Measurements from ENCODE around the gene SYNE3.
"Not testable (repeated sequence)": the region's sequence is repeated elsewhere in the genome, so short reads cannot be mapped to it uniquely, and the experiment has no call there.

The SYNE3 gene

DNA sequence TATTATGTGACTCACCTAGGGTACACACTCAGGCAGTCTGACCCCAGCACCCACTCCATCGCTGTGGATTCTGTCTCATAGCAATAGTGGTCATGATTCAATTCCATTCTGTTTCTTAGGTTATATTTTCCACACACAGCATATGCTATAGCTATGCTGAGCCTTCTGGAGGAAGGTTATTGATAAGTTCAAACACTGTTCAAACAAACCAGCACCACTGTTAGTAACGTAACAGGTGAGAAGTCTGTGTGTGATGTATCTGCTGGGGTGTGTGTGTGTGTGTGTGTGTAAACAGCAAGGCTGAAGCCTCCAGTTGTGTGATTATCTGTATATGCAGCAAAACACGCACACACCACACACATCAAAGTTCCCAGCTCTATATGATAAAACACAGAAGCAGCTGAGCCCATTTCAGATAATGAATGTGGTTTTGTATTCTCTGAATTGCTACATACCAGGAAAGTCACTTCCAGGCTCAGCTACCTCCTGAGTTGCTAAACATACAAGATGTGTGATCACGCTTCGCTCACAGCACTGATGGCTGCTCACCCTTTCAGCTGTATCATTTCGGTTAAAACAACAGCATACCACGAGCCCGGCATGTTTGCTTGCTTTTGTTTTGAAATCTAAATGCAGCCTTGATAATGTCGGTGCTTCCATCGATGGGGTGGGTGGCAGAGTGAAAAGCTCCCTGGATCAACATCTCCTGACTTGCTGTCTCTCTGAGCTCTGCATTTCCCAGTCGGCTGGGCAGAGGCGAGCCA, 6.8 kb upstream of the SYNE3 start:
- DNase-seq: no peak

DNA sequence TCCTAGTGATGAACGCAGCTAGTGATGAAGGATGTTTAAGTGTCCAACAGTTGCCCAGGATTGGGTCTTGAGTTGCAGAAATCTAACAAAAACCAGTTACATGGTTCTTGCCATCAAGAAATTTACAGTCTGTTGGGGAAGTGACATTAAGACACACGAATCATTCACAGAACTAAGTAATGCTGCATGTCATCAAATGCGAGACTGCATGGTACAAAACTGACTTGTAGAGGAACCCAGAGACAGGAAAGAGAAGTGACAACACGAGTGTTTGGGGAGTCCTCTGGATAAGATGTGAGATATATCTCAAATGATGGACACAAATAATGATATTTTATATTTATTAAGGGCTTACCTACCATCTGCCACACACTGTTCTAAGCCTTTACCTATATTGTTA, 6.1 kb upstream of the SYNE3 start:
- no peak for DNase-seq

DNA sequence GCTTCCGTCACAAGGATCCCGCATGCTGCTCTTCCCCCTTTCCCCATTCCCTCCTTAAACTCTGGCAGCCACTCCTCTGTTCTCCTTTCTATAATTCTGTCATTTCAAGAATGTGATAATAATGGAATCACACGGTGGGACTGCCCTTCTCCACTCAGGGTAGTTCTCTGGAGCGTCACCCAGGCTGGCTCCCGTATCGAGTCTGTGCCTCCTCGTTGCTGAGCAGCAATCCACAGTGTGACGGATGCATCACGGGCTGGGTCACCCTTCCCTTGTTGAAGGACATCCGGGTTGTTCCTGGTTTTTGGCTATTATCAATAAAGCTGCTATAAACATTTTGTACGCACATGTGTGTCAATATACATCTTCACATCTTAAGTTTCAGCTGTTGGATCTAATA, 5.7 kb upstream of the SYNE3 start:
- no peak for DNase-seq

DNA sequence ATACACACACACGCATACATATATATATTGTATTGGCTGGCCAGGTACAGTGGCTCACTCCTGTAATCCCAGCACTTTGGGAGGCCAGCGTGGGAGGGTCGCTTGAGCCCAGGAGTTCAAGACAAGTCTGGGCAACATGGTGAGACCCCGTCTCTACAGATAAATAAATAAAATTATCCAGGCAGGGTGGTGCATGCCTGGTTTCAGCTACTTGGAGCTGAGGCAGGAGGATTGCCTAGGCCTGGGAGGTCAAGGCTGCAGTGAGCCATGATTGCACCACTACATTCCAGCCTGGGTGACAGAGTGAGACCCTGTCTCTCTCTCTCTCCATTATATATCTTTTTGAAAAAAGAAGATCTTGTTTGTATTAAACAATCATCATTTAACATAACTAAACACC, 4.6 kb upstream of the SYNE3 start:
- no peak for DNase-seq

DNA sequence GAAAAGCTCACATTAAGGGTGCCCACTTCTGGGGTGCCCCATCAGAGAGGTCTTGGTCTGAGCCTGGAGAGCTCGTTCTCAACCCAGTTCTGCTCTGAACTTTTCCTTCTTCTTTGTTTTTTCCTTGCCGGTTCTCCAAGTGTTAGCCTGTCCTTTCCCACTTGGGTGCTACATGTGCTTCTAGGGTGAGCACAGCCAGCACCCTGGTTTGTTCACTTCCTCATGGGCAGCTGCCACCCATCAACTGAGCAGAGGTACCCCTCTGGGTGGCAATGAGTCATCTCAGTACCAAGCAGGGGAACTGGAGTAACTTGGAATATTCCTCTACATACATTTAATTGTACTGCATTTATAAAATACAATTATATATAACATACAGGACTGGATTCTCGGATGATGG, 3.9 kb upstream of the SYNE3 start:
- no peak for DNase-seq

DNA sequence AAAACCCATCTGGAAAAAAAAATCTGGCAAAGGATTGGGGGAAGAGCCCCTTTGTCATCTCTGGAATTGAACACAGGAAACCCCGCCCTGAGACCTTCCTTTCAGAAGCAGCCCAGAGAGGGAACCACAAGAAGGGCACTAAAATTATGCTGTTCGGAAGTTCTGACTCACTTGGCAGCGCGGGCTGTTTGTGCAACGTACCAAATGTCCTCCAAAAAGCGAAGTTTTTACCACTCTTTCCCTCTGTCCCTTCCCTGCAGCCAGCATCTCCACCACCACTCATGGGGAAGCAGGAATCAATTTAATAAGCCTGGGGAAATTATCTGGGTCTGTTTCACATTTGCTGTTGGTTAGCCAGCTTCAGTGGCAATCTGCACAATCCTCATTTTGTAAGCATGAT, 3.2 kb upstream of the SYNE3 start:
- DNase-seq: no peak

DNA sequence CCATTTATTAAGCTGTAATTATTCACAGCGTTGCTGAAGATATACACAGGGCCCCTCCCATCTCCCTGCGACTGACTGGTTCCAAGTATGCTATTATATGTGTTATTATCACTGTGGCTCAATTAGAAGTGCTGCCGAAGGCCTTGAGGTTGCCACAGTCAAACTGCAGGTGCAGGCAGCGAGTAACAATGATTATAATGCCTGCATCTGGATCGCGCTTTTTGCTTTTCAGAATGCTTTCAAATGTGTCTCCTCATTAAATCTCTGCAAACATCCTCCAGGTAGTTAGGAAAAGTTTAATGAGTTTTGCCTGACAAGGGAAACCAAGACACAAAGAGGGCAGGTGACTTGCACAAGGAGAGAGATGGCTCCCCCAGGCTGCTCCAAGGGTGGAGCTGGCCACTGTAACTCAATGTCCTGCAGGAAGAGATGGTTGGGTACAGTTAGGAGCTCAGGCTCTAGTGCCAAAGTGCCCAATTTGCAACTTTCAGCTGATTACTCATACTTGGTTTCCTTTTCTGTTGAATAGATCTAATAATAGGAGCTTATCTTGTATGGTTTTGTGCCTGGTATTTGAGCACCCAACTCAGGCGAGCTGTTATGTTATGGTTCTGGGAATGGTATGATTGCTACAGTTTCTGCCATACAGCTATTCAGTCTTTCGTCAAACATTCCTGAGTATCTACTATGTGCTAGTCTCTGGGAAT, 1.7 kb upstream of the SYNE3 start:
- DNase-seq: no peak

DNA sequence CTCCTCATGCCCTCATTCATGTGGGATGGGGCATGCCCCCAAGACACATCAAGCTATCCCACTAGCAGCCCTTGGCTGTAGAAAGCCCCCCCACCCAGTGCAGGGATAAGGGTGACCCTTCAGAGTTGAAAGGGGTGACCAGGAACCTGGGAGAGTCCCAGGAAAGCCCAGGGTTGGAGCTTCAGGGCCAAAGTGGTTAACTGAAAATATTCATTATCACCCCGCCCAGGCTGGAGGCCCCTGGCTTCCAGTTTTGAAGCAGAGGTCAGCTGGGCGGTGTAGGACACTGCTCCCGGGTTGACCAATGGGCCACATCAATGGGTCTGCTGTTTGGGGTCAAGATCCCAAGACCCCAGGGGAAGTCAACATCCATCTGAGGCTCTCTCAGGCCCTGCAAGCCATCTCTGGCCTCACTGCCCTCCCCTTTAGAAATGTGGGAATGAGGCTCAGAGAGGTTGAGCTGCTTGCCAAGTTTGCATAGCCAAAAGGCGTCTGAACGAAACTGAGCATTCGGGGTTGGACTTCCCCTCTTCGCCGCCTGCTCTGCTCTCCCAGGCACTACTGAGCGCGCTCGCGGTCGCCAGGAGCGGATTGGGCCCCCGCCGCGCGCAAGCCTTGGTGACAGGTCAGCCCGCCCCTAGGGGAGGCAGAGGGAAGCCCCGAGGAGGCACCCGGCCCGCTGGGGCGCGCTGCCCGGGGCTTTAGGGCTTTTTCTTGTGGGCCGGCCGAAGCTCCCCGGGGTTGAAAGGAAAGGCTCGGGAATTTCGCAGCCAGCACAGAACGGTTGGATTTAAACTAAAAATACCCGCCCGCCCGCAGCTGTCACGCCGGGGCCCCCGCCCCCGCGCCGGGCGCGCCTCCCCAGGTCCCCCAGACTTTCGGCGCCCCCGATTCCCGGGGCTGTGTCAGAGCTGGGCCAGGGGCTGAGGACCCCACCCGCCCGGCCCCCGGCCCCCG, 576 bp downstream of the SYNE3 start:
- no peak for DNase-seq

DNA sequence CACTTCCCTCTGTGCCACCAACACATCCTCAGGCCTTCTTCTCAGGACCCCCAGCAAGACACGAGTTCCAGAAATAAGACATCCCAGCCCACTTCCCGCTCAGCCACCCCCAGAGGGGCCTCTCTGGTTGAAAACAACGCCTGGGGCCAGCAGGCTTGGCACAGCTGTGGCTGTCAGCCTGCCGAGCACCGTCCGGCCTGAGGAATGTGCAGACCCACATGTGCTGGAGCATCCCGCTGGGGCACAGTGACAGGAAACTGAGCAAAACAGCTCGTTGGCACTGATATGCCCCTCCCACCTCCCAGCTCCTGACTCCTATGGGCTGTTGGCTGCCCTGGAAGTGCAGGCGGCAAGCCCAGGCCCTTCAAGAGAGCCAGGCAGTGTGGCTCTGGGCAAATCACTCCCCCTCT, 1.4 kb downstream of the SYNE3 start:
- DNase-seq: no peak

DNA sequence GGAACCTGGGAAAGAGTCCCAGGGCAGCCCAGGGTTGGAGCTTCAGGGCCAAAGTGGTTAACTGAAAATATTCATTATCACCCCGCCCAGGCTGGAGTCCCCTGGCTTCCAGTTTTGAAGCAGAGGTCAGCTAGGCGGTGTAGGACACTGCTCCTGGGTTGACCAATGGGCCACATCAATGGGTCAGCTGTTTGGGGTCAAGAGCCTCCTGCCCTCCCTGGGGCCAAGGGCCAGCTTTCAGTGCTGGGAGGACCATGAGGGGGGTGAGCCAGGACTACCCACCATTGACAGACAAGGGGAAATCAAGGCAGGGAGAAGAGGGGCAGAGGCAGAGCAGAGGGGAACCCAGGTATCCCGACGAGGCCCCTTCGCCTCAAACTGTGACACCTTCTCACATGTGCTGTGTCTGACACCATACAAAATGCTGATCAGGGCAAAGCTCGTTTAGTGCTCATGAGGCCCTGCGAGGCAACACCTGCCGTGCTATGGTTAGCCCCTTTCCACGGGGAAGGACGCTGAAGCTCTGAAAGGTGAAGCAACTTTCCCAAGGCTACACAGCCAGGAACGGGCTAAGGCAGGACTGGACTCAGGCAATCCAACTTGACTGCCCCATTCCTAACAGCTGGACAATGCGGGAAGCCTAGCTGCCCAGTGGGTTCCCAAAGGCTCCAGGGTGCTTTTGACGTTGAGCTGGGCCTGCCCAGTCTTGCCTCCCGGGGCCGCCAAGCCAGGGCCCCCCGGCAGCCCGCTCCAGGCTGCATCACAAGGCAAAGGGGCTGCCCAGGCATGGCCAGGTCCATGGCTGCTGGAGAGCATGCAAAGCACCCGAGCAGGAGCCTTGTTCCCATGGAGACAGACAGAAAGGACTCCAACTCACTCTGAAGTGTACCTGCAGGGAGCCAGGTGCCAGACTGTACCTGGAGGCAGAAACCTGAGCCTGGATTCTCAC, 2.0 kb downstream of the SYNE3 start:
- DNase-seq: peak; percentile 40

DNA sequence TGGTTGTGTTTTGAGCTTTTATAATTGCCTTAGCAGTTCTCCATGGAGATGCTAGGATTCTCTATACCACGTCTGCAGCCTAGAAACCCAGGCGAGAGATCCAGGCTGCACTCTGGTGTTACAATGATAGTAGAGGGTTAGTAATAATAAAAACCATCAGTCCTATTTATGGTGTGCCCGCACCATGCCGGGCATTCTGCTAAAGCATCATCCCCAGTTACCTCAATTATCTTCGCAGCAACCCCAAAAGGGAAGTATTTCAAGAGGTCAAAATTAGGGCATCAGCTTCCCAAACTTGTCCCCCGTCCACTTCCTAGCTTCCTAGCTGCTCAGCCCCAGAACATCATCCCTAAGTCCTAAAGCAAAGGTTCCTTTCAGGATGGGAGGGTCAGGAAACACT, 3.2 kb downstream of the SYNE3 start:
- no peak for DNase-seq

DNA sequence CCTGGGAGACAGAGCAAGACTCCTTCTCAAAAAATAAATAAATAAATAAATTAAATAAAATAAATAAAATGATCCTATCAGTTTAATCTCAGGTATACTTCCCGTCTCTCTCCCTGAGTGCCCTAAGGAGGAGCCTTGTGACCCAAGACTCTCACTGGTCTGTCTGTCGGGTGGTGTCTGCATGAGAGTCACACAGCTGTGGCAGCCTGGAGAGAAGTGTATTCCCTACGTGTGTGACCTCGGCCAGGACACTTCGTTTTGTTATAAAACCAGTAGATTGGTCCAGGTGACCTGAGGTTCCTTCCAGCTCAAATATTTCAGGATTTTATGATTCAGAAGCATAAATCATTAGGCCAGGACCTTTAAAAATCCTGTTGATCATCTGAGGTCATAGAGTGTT, 4.8 kb downstream of the SYNE3 start:
- no peak for DNase-seq

DNA sequence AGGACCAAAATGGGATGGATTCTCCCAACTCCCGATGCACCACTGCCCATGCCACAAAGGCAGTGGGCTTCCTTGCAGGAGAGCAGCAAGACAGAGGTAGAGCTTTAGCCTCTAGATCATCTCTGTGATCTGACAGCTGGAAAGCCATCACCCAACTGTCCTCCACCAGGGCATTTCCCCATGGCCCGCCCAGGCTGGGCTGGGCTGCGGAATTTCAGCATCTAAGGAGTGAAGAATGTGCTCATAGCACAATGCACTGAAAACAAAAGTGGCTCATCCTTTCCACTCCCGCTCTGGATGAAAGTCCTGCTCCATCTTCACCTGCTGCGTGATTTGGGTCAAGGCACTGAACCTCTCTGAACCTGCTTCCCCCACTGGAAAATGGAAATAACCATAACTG, 5.6 kb downstream of the SYNE3 start:
- DNase-seq: no peak

DNA sequence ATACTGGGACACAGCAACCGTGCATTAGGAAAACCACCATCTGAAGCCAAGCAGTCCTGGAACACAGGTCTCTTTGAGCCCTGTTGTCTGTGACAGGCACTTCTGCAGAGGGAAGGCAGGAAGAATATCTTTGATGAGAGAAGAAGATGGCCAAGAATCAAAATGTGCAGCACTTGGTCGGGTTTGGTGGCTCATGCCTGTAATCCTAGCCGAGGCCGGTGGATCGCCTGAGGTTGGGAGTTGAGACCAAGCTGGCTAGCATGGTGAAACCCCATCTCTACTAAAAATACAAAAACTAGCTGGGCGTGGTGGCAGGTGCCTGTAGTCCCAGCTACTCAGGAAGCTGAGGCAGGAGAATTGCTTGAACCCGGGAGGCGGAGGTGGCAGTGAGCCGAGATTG, 6.1 kb downstream of the SYNE3 start:
- not testable (repeated sequence) for DNase-seq

DNA sequence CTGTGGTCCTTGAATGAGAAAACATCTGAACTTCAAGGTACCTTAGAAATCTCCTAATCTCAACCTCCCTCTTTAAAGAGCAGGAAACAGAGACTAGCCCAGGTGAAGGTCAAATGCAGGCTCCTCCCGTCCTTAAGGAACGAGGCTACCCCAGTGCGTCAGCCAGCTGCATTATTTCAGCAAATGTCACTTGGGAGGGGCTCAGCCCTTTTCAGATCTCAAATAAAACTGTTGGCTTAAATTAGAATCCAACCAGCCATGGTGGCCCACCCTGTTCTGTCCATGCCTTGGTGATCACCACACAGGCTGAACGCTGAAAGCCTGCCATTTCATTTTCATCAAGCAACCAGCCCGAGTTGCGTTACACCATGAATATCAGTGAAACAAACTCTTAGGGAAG, 7.0 kb downstream of the SYNE3 start:
- DNase-seq: no peak

DNA sequence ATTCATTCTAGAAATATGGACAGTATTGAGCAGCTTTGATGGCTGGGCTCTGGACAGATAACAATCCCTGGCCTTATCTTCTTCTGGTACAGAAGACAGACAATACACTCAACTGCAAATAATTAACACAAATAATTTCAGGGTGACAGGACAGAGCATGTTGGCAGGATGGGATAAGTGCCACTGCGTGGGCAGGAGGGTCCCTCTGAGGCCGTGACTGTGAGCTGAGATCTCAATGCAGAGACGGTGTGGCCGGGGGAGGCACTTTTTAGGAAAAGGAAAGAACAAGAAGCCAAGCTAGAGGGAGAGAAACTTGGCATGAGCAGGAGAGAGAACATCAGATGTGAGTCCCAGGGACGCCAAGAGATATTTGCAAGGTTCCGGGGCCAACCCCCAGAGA, 8.1 kb downstream of the SYNE3 start:
- DNase-seq: no peak

DNA sequence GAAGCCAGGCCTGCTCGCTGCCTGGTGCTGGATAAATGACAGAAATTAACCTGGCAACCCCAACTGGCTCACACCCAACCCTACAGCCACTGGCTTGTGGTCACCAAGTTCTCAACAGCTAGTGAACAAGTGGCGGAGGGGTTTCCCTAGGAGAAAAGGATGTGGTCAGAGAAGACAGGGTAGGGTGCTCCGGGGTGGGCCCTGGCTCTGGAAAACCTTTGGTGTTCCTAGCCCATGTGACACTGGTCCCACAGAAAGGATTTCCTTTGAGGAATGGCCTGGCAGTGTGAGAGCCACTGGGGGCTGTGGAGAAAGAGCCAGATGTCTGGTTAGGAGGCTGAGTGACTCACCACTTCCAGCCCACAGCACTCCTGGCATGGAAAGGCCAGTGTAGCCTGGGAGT, 8.7 kb downstream of the SYNE3 start:
- DNase-seq: no peak

DNA sequence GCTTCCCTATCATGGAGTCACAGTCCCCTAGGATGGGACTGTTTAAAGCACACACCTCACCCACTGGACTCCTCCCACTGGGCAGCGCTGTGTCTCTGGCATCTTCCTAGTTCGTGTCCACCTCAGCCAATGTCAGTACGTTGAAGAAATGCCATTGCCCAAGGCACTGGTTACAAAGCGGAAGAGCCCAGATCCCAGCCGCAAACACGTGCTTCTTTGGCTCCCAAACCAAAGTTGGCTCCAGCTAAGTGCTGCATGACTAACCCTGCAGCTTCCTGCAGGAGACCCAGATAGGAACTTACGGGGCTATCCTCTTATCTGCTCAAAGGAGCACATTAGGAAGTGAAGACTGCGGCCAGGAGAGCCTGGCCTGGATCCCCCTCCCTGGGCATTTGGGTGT, 9.3 kb downstream of the SYNE3 start:
- no peak for DNase-seq

DNA sequence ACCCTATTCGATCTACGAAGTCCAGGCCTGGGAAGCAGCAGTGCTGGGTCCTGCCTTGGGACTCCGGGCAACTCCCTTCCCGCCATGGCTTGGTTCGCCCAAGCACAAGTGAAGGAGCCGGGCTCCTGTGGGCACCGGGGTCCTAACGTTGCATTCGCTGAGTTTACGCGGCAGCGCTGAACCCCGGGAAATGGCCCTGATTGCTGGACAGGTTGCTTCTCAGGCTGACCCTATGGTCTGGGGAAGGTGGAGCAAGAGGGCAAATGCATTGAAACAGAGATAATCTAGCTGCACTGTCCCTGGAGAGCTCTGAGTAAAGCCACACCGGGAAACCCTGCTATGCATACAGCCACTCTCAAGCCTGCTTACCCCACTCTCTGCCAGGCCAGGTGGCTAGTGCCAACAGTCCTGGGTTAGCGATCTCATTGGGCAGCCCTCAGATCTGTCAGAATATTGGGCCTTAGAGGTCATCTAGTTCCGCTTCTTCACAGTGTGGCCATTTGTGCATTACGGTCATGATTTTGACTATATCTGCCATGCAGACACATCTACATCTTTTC, 11.3 kb downstream of the SYNE3 start:
- DNase-seq: no peak

DNA sequence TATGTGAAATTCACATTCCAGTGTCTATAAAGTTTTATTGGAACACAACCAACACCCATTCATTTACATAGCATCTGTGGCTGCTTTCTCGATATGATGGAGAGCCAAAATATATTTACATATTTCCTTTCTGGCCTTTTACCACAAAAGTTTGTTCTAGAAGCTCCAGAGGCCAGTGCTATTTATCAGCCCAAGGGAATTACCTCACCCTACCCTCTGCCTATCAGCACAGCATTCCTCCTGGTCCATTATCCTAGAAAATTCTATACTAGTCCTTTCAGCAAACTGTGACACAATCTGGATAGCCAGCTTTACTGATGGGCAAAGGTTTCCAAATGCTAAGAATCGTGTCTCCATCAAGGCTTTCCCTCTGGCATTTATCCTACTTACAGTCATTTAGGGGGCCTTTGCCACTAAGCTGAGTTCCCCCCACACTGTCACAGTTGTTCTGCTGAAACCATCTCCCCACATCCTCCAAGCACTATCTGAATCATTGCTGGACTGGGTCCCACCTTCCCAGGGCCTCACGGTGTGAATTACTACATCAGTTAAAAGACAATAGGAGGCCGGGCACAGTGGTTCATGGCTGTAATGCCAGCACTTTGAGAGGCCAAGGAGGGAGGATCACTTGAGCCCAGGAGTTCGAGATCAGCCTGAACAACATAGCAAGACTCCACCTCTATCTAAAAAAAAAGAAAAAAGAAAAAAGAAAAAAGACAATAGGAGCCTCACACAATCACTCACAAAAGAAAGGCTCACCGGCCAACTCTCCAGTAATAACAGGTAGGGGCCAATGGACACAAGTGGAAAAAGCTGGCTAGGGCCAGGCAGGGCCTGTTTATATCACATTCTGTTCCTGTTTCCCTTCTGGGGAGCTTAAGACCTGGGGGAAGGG, 12.1 kb downstream of the SYNE3 start:
- DNase-seq: no peak

All from NCI-H2029 (cell line).